GM19468 (cell line): Measurements from ENCODE around the gene ZNF24.
A peak's percentile ranks its signal among the peaks of the same experiment; 100 is the strongest.

Experiments
- ATAC-seq: cut with Tn5 transposase; IDR thresholded peaks from one replicate; pipeline ENCODE4 v1.9.1; 2021; ENCODE audit warnings: mild to moderate bottlenecking, moderate library complexity, moderate number of reproducible peaks; ENCODE audit not compliant: unreplicated experiment; ENCODE audit errors: extremely low read depth

The ZNF24 gene

GRCh38 chr18:35343936-35344735 lies at the start of gene ZNF24:
ZNF24 (minus strand) TSS chr18:35344420; CDS start chr18:35340650, 3,770 bp downstream.
- peak; percentile 88 for ATAC-seq

- no peak for ATAC-seq
Observed at GRCh38 chr18:35393716-35394115, 49.5 kb upstream of the ZNF24 start.

- no peak for ATAC-seq
Observed at GRCh38 chr18:35392375-35392774, 48.2 kb upstream of the ZNF24 start.

GRCh38 chr18:35390951-35391700 lies 46.9 kb upstream of the ZNF24 start:
- no peak for ATAC-seq

- no peak for ATAC-seq
Observed at GRCh38 chr18:35389095-35389618, 44.9 kb upstream of the ZNF24 start.

- ATAC-seq = no peak
Observed at GRCh38 chr18:35387152-35387571, 42.9 kb upstream of the ZNF24 start.

GRCh38 chr18:35386600-35387100 lies 42.4 kb upstream of the ZNF24 start:
- no peak for ATAC-seq

- ATAC-seq = no peak
Observed at GRCh38 chr18:35383136-35383535, 38.9 kb upstream of the ZNF24 start.

- no peak for ATAC-seq
Observed at GRCh38 chr18:35379421-35379820, 35.2 kb upstream of the ZNF24 start.

- ATAC-seq = no peak
Observed at GRCh38 chr18:35378574-35378896, 34.3 kb upstream of the ZNF24 start.

GRCh38 chr18:35377875-35378573 lies 33.8 kb upstream of the ZNF24 start:
- no peak for ATAC-seq

GRCh38 chr18:35376742-35377695 lies 32.8 kb upstream of the ZNF24 start, which contains the start of gene ZNF396:
ZNF396 (minus strand) TSS chr18:35377337; CDS start chr18:35374292, 3,045 bp downstream.
- ATAC-seq = peak; percentile 50

GRCh38 chr18:35376393-35376741 lies 32.1 kb upstream of the ZNF24 start:
- peak; percentile 46 for ATAC-seq

- ATAC-seq = no peak
Observed at GRCh38 chr18:35374708-35375107, 30.5 kb upstream of the ZNF24 start.

GRCh38 chr18:35371412-35372195 lies 27.4 kb upstream of the ZNF24 start:
- no peak for ATAC-seq

GRCh38 chr18:35369126-35369525 lies 24.9 kb upstream of the ZNF24 start:
- ATAC-seq = no peak

GRCh38 chr18:35368595-35368994 lies 24.4 kb upstream of the ZNF24 start:
- ATAC-seq = no peak

- ATAC-seq = no peak
Observed at GRCh38 chr18:35362531-35362930, 18.3 kb upstream of the ZNF24 start.
